HepG2 (cell line): ENCODE data around the gene SND1. TPM values are rescaled to one million over a fixed set of nuclear protein-coding genes. Genes with fewer than 3 reads are reported as not detected.

Experiments used
- ATAC-seq: fragments of 200-7000 bp; cut with Tn5 transposase; 3 replicates; pipeline ENCODE4 v1.9.1; 2020; ENCODE audit warnings: mild to moderate bottlenecking, moderate library complexity
- BruUV-seq: library from RNA; stranded (reverse); fragments of 400-500 nt; replicated peaks from 2 replicates; lab custom pipeline; 2021; lab: Mats Ljungman, UMichigan
- CTCF ChIA-PET: fragments of 300-600 bp; formaldehyde crosslinking; extraction: SDS; loops from one replicate; lab custom pipeline; 2021; ENCODE audit warnings: low total read pairs, inconsistent platforms, low intra/inter-chr PET ratio; lab: Yijun Ruan, JAX
- POLR2A ChIA-PET: fragments of 350-600 bp; sonication (Branson Sonifier 250); formaldehyde crosslinking; loops from one replicate; lab custom pipeline; 2020; ENCODE audit warnings: antibody characterized with exemption, inconsistent platforms; lab: Yijun Ruan, JAX
- DNase-seq: peaks from one replicate; pipeline ENCODE4 v3.0.0-alpha.2; 2015; ENCODE audit warnings: low spot score
- FAIRE-seq: peaks from 3 replicates; lab custom pipeline; 2011; peaks lifted over from hg19 to GRCh38; lab: Jason Lieb, UNC
- H2AFZ ChIP-seq: one replicate; pipeline ENCODE4 v1.6.1; 2011; ENCODE audit warnings: low read length, inconsistent platforms
- H3K27ac ChIP-seq: fragments of 300-600 bp; 3 replicates; pipeline ENCODE4 v1.8.0; 2011; ENCODE audit warnings: mixed run types, mild to moderate bottlenecking, mixed read lengths, low read length, inconsistent platforms; ENCODE audit not compliant: insufficient read depth; ENCODE audit errors: extremely low read length
- H3K27me3 ChIP-seq, 2 experiments: fragments of 200-600 bp in 1 of 2; 2 replicates in 1 of 2; 3 replicates in 1 of 2; pipeline versions ENCODE4 v1.6.0 to v1.8.0; 2011; ENCODE audit warnings: low read length in 2 of 2, mild to moderate bottlenecking in 2 of 2, moderate library complexity in 2 of 2, inconsistent platforms in 1 of 2; ENCODE audit not compliant: insufficient read depth in 2 of 2, control insufficient read depth in 1 of 2
- H3K36me3 ChIP-seq, 2 experiments: fragments of 200-600 bp in 1 of 2; replicated peaks in 1 of 2; 2 replicates in 1 of 2; 3 replicates in 1 of 2; pipeline versions ENCODE4 v1.5.1 to v1.8.0; 2011; ENCODE audit warnings: low read length in 2 of 2, inconsistent platforms in 1 of 2; ENCODE audit not compliant: insufficient read depth in 2 of 2, control insufficient read depth in 1 of 2
- H3K4me1 ChIP-seq: 2 replicates; pipeline ENCODE4 v1.5.1; 2012; ENCODE audit warnings: low read length, inconsistent platforms; ENCODE audit not compliant: insufficient read depth
- H3K4me2 ChIP-seq: 2 replicates; pipeline ENCODE4 v1.6.0; 2011; ENCODE audit warnings: low read depth, low read length, inconsistent platforms
- H3K4me3 ChIP-seq, 3 experiments: fragments of 200-600 bp in 1 of 3; sonication (generic), shearing (Covaris generic) in 1 of 3; replicated peaks in 1 of 3; 2 replicates each; pipeline ENCODE4 v1.5.1; 2011 to 2016; ENCODE audit warnings: low read length in 3 of 3, inconsistent platforms in 2 of 3, low read depth in 2 of 3, mild to moderate bottlenecking in 2 of 3, control low read depth in 1 of 3, mixed read lengths in 1 of 3; ENCODE audit not compliant: insufficient read depth in 1 of 3
- H3K79me2 ChIP-seq: one replicate; pipeline ENCODE4 v1.6.1; 2011; ENCODE audit warnings: low read length, inconsistent platforms; ENCODE audit not compliant: insufficient read depth
- H3K9ac ChIP-seq: 2 replicates; pipeline ENCODE4 v1.6.0; 2011; ENCODE audit warnings: mild to moderate bottlenecking, low read depth, low read length, inconsistent platforms; ENCODE audit not compliant: insufficient read depth
- H3K9me3 ChIP-seq: 2 replicates; pipeline ENCODE4 v1.5.1; 2012; ENCODE audit warnings: mild to moderate bottlenecking, low read length
- H4K20me1 ChIP-seq: 2 replicates; pipeline ENCODE4 v1.6.0; 2011; ENCODE audit warnings: inconsistent platforms, mild to moderate bottlenecking, low read length, moderate library complexity; ENCODE audit not compliant: insufficient read depth
- ATF3 ChIP-seq: sonication (generic); formaldehyde crosslinking; IDR thresholded peaks from 2 replicates; pipeline ENCODE4 v1.4.0; 2020; ENCODE audit warnings: missing genetic modification reagents
- DR1 ChIP-seq: sonication (generic); formaldehyde crosslinking; IDR thresholded peaks from 2 replicates; pipeline ENCODE4 v1.8.0; 2021; ENCODE audit warnings: mild to moderate bottlenecking, missing genetic modification reagents, inconsistent platforms
- HES4 ChIP-seq: sonication (generic); formaldehyde crosslinking; IDR thresholded peaks from 2 replicates; pipeline ENCODE4 v1.9.0; 2021; ENCODE audit warnings: mild to moderate bottlenecking, missing genetic modification reagents, borderline replicate concordance
- NBN ChIP-seq: fragments of 450-650 bp; conservative IDR thresholded peaks from 2 replicates; pipeline ENCODE4 v1.6.1; 2017
- PAXIP1 ChIP-seq: sonication (generic); formaldehyde crosslinking; conservative IDR thresholded peaks from 2 replicates; pipeline ENCODE4 v1.4.0; 2020; ENCODE audit warnings: mild to moderate bottlenecking, missing genetic modification reagents, moderate library complexity
- SALL2 ChIP-seq: sonication (generic); formaldehyde crosslinking; IDR thresholded peaks from 2 replicates; pipeline ENCODE4 v1.8.1; 2023; ENCODE audit warnings: mild to moderate bottlenecking, missing genetic modification reagents, inconsistent platforms
- SOX5 ChIP-seq: IDR thresholded peaks from 2 replicates; pipeline ENCODE4 v1.6.1; 2016; ENCODE audit warnings: borderline replicate concordance
- TEAD2 ChIP-seq: sonication (generic); formaldehyde crosslinking; IDR thresholded peaks from 2 replicates; pipeline ENCODE4 v1.9.0; 2021; ENCODE audit warnings: missing genetic modification reagents
- XBP1 ChIP-seq: sonication (generic); formaldehyde crosslinking; IDR thresholded peaks from 2 replicates; pipeline ENCODE4 v1.5.0; 2020; ENCODE audit warnings: missing genetic modification reagents
- ZBTB10 ChIP-seq: sonication (generic); formaldehyde crosslinking; IDR thresholded peaks from 2 replicates; pipeline ENCODE4 v1.4.0; 2020; ENCODE audit warnings: missing genetic modification reagents, borderline replicate concordance
- ZNF44 ChIP-seq: sonication (generic); formaldehyde crosslinking; IDR thresholded peaks from 2 replicates; pipeline ENCODE4 v1.5.1; 2020; ENCODE audit warnings: mild to moderate bottlenecking, missing genetic modification reagents
- ZNF441 ChIP-seq: sonication (generic); formaldehyde crosslinking; IDR thresholded peaks from 2 replicates; pipeline ENCODE4 v1.7.0; 2021; ENCODE audit warnings: missing genetic modification reagents, borderline replicate concordance
- ZSCAN29 ChIP-seq: sonication (generic); formaldehyde crosslinking; conservative IDR thresholded peaks from 2 replicates; pipeline ENCODE4 v1.4.0; 2020; ENCODE audit warnings: mild to moderate bottlenecking, missing genetic modification reagents
- WGBS: methylation state at CpG from one replicate; pipeline ENCODE4 v1.1.6; 2017; ENCODE audit warnings: low lambda C conversion rate; 5-methylcytosine and 5-hydroxymethylcytosine counted together
- in situ Hi-C: cut with HindIII; loops from 2 replicates; pipeline ENCODE4 v1.10.0; 2017; ENCODE audit warnings: low pct_unique_long_range_greater_than_20kb; ENCODE audit not compliant: extremely low pct_ligation_motif_present
- intact Hi-C: fragments of 100-400 bp; cut with micrococcal nuclease; formaldehyde crosslinking; loops from one replicate; pipeline ENCODE4 v1.10.0; 2022; ENCODE audit not compliant: unreplicated experiment
- polyA plus RNA-seq, 8 experiments: library from polyadenylated mRNA; depleted of rRNA in 3 of 8; stranded (reverse) in 7 of 8; unstranded in 1 of 8; fragments of >200 nt; fragmentation: Illumina TruSeq in 4 of 8; extraction: Trizol in 4 of 8; gene quantifications; 2 replicates each; pipeline versions ENCODE4 v1.2.1 to v1.2.3, GENCODE V29; 2011 to 2016; ENCODE audit warnings: low read depth in 4 of 8, missing spikeins in 1 of 8, mixed read lengths in 1 of 8; ENCODE audit not compliant: insufficient read depth in 1 of 8
- total RNA-seq, 5 experiments: library from RNA; depleted of rRNA; stranded (reverse); fragments of >200 nt; fragmentation: Illumina TruSeq; extraction: Trizol; gene quantifications; 2 replicates each; pipeline ENCODE4 v1.2.3, GENCODE V29; 2016; ENCODE audit warnings: low read depth in 1 of 5

The SND1 gene
- total and polyA plus RNA-seq, 2 of the 13 experiments (the other 11 are each of a cell fraction or from before 2014, with no cell fraction given), result 110 to 182 TPM

- Histone ChIP-seq H3K27me3 (no peaks in the 10 kb centered on the region), H2AFZ (no peak overlapping the region), H3K4me1 (no peaks in the 10 kb centered on the region), H3K79me2 (no peaks in the 10 kb centered on the region), H4K20me1 (peaks cover 1% of the 10 kb centered on the region; the same call in 1 of the 2 replicates), H3K9ac (no peak overlapping the region), H3K27ac (no peak overlapping the region), H3K9me3 (no peaks in the 10 kb centered on the region), H3K4me2 (no peak overlapping the region), H3K36me3 (peaks cover 3 to 32% of the 10 kb centered on the region in 2 experiments; a peak in 2 of 5 replicates), H3K4me3 (no peak overlapping the region)
- TF ChIP-seq DR1 (CRISPR knock-in tag) (no peak), TEAD2 (CRISPR knock-in tag) (no peak), SOX5 (CRISPR knock-in tag) (no peak), ATF3 (CRISPR knock-in tag) (no peak)
- whole genome bisulfite sequencing, result 100% methylated on average over 3 of the region's 3 CpGs
- ChIA-PET POLR2A (no interaction called here), CTCF (no interaction called here)
- ATAC-seq, result no peak
- intact Hi-C loops (no loop called here), in situ Hi-C loops (no loop called here)
- no peak for DNase-seq
- FAIRE-seq, result no peak
- BruUV-seq, result no TSS peak
Observed at GRCh38 chr7:127871226-127871625, 219.2 kb downstream of the SND1 start.

GRCh38 chr7:127872122-127872521 is 220.1 kb downstream of the SND1 start:
- Histone ChIP-seq H3K9ac (no peak overlapping the region), H3K4me1 (no peaks in the 10 kb centered on the region), H2AFZ (no peak overlapping the region), H3K9me3 (no peaks in the 10 kb centered on the region), H3K36me3 (peaks cover 3 to 27% of the 10 kb centered on the region in 2 experiments; a peak in 2 of 5 replicates), H3K79me2 (no peaks in the 10 kb centered on the region), H3K4me2 (no peak overlapping the region), H3K4me3 (no peak overlapping the region), H4K20me1 (no peaks in the 10 kb centered on the region), H3K27me3 (no peaks in the 10 kb centered on the region), H3K27ac (no peak overlapping the region)
- in situ Hi-C loops, result no loop called here
- CTCF ChIA-PET, result no interaction called here
- FAIRE-seq, result no peak
- intact Hi-C loops, result no loop called here
- ATAC-seq, result no peak
- no TSS peak for BruUV-seq
- 93% methylated on average over 1 of the region's 1 CpG for WGBS
- DNase-seq, result no peak
- POLR2A ChIA-PET, result no interaction called here
- TF ChIP-seq HES4 (CRISPR knock-in tag), result no peak
- no peak for TF ChIP-seq ZNF44 (CRISPR knock-in tag)
- TF ChIP-seq NBN, result no peak
- TF ChIP-seq PAXIP1 (CRISPR knock-in tag), result no peak
- no peak for TF ChIP-seq ZSCAN29 (CRISPR knock-in tag)
- TF ChIP-seq ZBTB10 (CRISPR knock-in tag), result no peak
- no peak for TF ChIP-seq ZNF441
- no peak for TF ChIP-seq XBP1 (CRISPR knock-in tag)
- TF ChIP-seq SALL2 (CRISPR knock-in tag), result no peak
